Endothelial cell (in vitro differentiated cells): ENCODE data around the gene TAX1BP1. TPM values are rescaled to one million over a fixed set of nuclear protein-coding genes. Genes with fewer than 3 reads are reported as not detected.

ENCODE experiments used
- DNase-seq: peaks from one replicate; pipeline ENCODE4 v3.0.0; 2021; ENCODE audit warnings: low spot score
- H3K27ac Mint-ChIP-seq: one replicate; pipeline ENCODE4 v1.8.0; 2021; ENCODE audit warnings: mixed read lengths, inconsistent platforms; ENCODE audit not compliant: unreplicated experiment
- H3K27me3 Mint-ChIP-seq: one replicate; pipeline ENCODE4 v1.8.0; 2021; ENCODE audit warnings: mild to moderate bottlenecking, moderate library complexity, mixed read lengths, inconsistent platforms; ENCODE audit not compliant: unreplicated experiment
- H3K36me3 Mint-ChIP-seq: one replicate; pipeline ENCODE4 v1.8.0; 2021; ENCODE audit warnings: mild to moderate bottlenecking, low read depth, mixed read lengths, inconsistent platforms; ENCODE audit not compliant: unreplicated experiment
- H3K4me1 Mint-ChIP-seq: one replicate; pipeline ENCODE4 v1.8.0; 2021; ENCODE audit warnings: mild to moderate bottlenecking, mixed read lengths, inconsistent platforms; ENCODE audit not compliant: unreplicated experiment
- H3K4me3 Mint-ChIP-seq: one replicate; pipeline ENCODE4 v1.8.0; 2021; ENCODE audit warnings: mild to moderate bottlenecking, mixed read lengths, inconsistent platforms; ENCODE audit not compliant: unreplicated experiment
- H3K9me3 Mint-ChIP-seq: one replicate; pipeline ENCODE4 v1.8.0; 2021; ENCODE audit warnings: mixed read lengths, inconsistent platforms; ENCODE audit not compliant: unreplicated experiment
- total RNA-seq: library from RNA; stranded (reverse); fragmentation: NEBNext Ultra II Directional; extraction: Animal tissue kit (Norgen Biotek cat#: 25700); gene quantifications from one replicate; pipeline ENCODE4 v1.2.1, GENCODE V29; 2021; ENCODE audit not compliant: unreplicated experiment
- TF ChIP-seq, protein P1 (sequence below): fragments of 200-600 bp; sonication (generic); IDR thresholded peaks from one replicate; pipeline ENCODE4 v1.5.0; 2021; ENCODE audit warnings: antibody characterized with exemption; ENCODE audit not compliant: unreplicated experiment

Gene TAX1BP1
- total RNA-seq, 1 donor from 2014 or later: 124 TPM

DNA sequence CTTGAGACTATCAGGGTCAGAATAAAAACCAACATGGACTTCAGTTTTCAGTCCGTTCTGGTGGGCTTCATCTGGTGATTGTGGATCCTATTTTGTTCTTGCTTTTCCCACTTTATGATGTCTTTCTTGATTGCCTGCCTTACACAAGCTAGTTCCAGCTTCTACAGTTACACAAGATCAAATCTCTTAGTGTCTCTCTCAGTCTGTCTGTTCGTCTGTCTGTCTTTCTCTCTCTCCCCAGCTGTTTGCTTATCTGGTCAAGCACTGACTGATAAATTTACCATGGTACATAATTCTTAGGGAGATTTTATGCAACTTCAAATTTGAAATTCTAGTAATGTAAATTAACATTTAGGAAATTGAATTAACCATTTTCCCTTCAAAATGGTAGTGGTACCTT lies 35.8 kb downstream of the TAX1BP1 start:
- Mint-ChIP-seq H3K27me3 (no peaks in the 10 kb centered on the region), H3K9me3 (no peaks in the 10 kb centered on the region), H3K27ac (no peak overlapping the region), H3K36me3 (peaks cover 6% of the 10 kb centered on the region), H3K4me3 (no peak overlapping the region), H3K4me1 (no peaks in the 10 kb centered on the region)
- TF ChIP-seq, protein P1, sequence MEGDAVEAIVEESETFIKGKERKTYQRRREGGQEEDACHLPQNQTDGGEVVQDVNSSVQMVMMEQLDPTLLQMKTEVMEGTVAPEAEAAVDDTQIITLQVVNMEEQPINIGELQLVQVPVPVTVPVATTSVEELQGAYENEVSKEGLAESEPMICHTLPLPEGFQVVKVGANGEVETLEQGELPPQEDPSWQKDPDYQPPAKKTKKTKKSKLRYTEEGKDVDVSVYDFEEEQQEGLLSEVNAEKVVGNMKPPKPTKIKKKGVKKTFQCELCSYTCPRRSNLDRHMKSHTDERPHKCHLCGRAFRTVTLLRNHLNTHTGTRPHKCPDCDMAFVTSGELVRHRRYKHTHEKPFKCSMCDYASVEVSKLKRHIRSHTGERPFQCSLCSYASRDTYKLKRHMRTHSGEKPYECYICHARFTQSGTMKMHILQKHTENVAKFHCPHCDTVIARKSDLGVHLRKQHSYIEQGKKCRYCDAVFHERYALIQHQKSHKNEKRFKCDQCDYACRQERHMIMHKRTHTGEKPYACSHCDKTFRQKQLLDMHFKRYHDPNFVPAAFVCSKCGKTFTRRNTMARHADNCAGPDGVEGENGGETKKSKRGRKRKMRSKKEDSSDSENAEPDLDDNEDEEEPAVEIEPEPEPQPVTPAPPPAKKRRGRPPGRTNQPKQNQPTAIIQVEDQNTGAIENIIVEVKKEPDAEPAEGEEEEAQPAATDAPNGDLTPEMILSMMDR: no peak
- DNase-seq: no peak

DNA sequence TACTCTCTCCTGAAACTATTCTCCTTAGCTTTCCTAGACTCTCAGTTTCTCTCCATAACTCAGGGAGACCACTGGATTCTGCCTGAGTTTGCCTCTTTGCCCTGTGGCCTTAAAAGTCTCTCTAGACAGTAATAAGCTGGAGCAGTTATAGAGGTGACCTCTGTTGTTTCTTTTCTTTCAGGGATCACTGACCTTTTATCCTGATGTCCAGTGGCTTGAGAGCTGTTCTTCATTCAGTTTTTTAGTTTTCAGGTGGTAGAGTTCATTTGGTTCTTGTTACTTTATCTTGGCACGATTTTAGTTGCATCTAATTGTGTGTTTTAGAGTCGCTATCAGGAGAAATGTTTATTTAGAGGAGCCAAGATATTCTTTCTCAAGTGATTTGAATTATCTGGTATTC lies 37.7 kb downstream of the TAX1BP1 start:
- H3K27ac Mint-ChIP-seq: no peak overlapping the region
- no peaks in the 10 kb centered on the region for H3K27me3 Mint-ChIP-seq
- no peak for DNase-seq
- H3K36me3 Mint-ChIP-seq: no peaks in the 10 kb centered on the region
- H3K9me3 Mint-ChIP-seq: no peaks in the 10 kb centered on the region
- TF ChIP-seq, protein P1: no peak
- H3K4me3 Mint-ChIP-seq: no peak overlapping the region
- no peaks in the 10 kb centered on the region for H3K4me1 Mint-ChIP-seq

DNA sequence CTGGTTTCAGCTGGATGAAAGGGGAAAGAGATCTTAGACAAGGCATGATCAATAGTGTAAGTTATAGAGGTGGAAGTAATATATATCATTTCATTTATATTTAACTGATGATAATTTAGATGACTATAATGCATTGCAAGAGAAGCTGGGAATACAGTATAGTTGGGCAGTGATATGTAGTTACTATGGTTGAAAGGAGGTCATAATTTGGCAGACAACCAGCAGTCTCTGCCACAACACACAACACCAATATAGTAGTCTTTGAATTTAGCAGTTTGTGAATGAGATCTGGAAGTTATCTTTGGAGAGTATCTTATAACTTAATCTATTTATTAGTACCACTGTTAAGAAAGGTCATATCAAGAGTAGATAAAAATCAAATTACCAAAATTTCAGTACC lies 39.9 kb downstream of the TAX1BP1 start:
- no peak for DNase-seq
- Mint-ChIP-seq H3K4me3 (no peak overlapping the region), H3K36me3 (no peaks in the 10 kb centered on the region), H3K9me3 (no peaks in the 10 kb centered on the region), H3K4me1 (no peaks in the 10 kb centered on the region), H3K27ac (no peak overlapping the region), H3K27me3 (no peaks in the 10 kb centered on the region)
- TF ChIP-seq, protein P1: no peak

- Mint-ChIP-seq H3K4me1 (no peaks in the 10 kb centered on the region), H3K27ac (no peak overlapping the region), H3K9me3 (no peaks in the 10 kb centered on the region), H3K27me3 (no peaks in the 10 kb centered on the region), H3K36me3 (no peaks in the 10 kb centered on the region), H3K4me3 (no peak overlapping the region)
- TF ChIP-seq, protein P1: no peak
- DNase-seq: no peak
Observed at GRCh38 chr7:27781188-27781587, 41.2 kb downstream of the TAX1BP1 start.

DNA sequence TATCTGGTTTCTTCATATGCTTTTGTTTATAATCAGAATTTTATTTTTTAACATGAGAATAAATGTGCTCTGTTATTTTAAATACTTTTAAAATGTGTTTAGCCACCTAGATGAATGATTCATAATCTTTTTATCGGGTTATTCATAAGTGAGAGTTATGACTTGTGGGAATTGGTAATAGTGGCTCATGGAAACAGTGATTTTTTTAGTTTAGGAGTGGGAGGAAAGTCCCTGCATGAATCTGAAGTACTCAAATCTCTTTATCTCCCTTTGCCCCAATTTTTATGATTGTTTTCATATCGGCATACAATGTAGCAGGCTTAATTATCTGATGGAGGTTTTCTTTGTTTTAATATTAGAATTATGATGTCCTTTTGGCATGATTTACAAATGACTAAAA lies 42.9 kb downstream of the TAX1BP1 start:
- no peak for DNase-seq
- Mint-ChIP-seq H3K36me3 (no peaks in the 10 kb centered on the region), H3K4me3 (no peak overlapping the region), H3K27ac (no peak overlapping the region), H3K4me1 (no peaks in the 10 kb centered on the region), H3K27me3 (no peaks in the 10 kb centered on the region), H3K9me3 (no peaks in the 10 kb centered on the region)
- TF ChIP-seq, protein P1: no peak
